Coronary artery (tissue), 2 donors: ENCODE data around the gene CEP112.
A peak's percentile ranks its signal among the peaks of the same experiment; 100 is the strongest.

Experiments used
- DNase-seq: peaks from one replicate; pipeline ENCODE4 v3.0.0-alpha.2; 2017; ENCODE audit warnings: low spot score
- H3K27ac ChIP-seq, 2 donors: fragments of 200-600 bp; sonication (generic); one replicate each; pipeline ENCODE4 v1.5.1; 2016 to 2019
- H3K4me3 ChIP-seq: fragments of 200-600 bp; sonication (generic); 2 replicates; pipeline ENCODE4 v1.5.1; 2016; ENCODE audit warnings: mild to moderate bottlenecking, moderate library complexity
- CTCF ChIP-seq: fragments of 200-600 bp; sonication (generic); IDR thresholded peaks from one replicate; pipeline ENCODE4 v1.5.1; 2019; ENCODE audit warnings: antibody characterized with exemption

The CEP112 gene

GRCh38 chr17:65723431-65724151 is 468.3 kb downstream of the CEP112 start:
- Histone ChIP-seq H3K27ac (no peak overlapping the region), H3K4me3 (no peak overlapping the region)
- TF ChIP-seq CTCF = no peak
- DNase-seq = no peak

GRCh38 chr17:65718601-65719000 is 473.3 kb downstream of the CEP112 start:
- Histone ChIP-seq H3K4me3 (no peak overlapping the region), H3K27ac (no peak overlapping the region)
- DNase-seq = no peak
- no peak for TF ChIP-seq CTCF

- no peak for TF ChIP-seq CTCF
Observed at GRCh38 chr17:65712383-65713267, 479.3 kb downstream of the CEP112 start.

GRCh38 chr17:65711671-65712276 is 480.2 kb downstream of the CEP112 start:
- H3K4me3 ChIP-seq = no peak overlapping the region

More at GRCh38 chr17:65712383-65713267, 479.3 kb downstream of the CEP112 start:
- Histone ChIP-seq H3K4me3 (peak overlapping the region; percentile 35), H3K27ac (no peak overlapping the region)
- no peak for DNase-seq

GRCh38 chr17:65707780-65708179 is 484.2 kb downstream of the CEP112 start:
- no peak overlapping the region for H3K4me3 ChIP-seq
- no peak overlapping the region for H3K27ac ChIP-seq
- TF ChIP-seq CTCF = no peak
- DNase-seq = no peak

More at GRCh38 chr17:65711671-65712276, 480.2 kb downstream of the CEP112 start:
- TF ChIP-seq CTCF = no peak
- no peak overlapping the region for H3K27ac ChIP-seq
- no peak for DNase-seq

GRCh38 chr17:65704731-65705130 is 487.2 kb downstream of the CEP112 start:
- no peak for TF ChIP-seq CTCF
- DNase-seq = no peak
- H3K27ac ChIP-seq = no peak overlapping the region
- no peak overlapping the region for H3K4me3 ChIP-seq
